Activated CD8-positive, alpha-beta memory T cell treated with anti-CD3 and anti-CD28 coated beads for 48 hours (primary cell): ENCODE measurements around the gene CHAF1B.

Source experiments
- DNase-seq, 3 experiments: peaks; one replicate each; pipeline ENCODE4 v3.0.0-alpha.2; 2020; ENCODE audit warnings: low read depth in 2 of 3, low spot score in 2 of 3

Gene CHAF1B

GRCh38 chr21:36461277-36461917 is 76.2 kb downstream of the CHAF1B start:
- no peak for DNase-seq

GRCh38 chr21:36461918-36462486 is 76.8 kb downstream of the CHAF1B start:
- no peak for DNase-seq

- no peak for DNase-seq
Measured at GRCh38 chr21:36463204-36463603, 78.0 kb downstream of the CHAF1B start.

GRCh38 chr21:36463991-36464390 is 78.8 kb downstream of the CHAF1B start:
- no peak for DNase-seq

DNA sequence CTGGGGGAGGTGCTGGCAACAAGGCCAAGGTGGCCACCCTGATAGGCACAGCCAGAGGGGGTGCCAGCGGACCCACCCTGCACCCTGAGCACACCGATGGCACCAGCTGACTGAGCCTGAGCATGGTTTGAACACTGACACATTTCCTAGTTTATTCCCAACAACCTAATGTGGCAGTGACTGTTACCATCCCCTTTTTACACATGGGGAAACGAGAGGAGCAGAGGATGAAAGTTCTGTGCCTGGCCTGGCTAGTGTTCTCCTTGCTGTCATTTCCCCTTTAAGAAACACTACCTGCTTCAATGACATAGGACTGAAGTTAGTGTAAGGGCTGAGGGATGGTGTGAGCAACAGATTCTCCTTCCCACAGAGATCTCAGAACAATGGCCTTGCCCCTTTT is 79.4 kb downstream of the CHAF1B start:
- no peak for DNase-seq

- DNase-seq: no peak
Measured at GRCh38 chr21:36465478-36465877, 80.3 kb downstream of the CHAF1B start.

DNA sequence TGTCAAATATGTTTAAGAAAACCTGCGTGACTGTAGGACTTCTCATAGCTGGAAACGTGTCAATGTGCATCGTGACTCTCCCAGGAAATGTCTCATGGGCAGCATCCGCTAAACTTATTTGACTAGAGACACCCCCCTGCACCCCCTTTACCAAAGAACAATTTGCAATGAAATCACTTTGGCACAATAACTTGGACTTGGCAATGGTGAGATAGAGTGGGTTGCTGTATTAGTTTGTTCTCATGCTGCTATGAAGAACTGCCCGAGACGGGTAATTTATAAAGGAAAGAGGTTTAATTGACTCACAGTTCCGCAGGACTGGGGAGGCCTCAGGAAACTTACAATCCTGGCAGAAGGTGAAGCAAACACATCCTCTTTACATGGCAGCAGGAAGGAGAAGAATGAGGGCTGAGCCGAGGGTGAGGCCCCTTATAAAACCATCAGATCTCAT is 80.9 kb downstream of the CHAF1B start:
- no peak for DNase-seq
